ENCODE results near the gene MS4A6A.

- TF ChIP-seq CTCF (IDR thresholded peaks at IDR 0.05 in 4 of 5, conservative IDR thresholded peaks at IDR 0.05 in 1 of 5): no peak
- TF ChIP-seq POLR2A (IDR thresholded peaks at IDR 0.05): no peak
Observed at GRCh38 chr11:60184824-60185511, 2.1 kb upstream of the MS4A6A start.
